ENCODE results near the gene TRMT2B.
"Not testable (repeated sequence)": the region's sequence is repeated elsewhere in the genome, so short reads cannot be mapped to it uniquely, and the experiment has no call there.

DNA sequence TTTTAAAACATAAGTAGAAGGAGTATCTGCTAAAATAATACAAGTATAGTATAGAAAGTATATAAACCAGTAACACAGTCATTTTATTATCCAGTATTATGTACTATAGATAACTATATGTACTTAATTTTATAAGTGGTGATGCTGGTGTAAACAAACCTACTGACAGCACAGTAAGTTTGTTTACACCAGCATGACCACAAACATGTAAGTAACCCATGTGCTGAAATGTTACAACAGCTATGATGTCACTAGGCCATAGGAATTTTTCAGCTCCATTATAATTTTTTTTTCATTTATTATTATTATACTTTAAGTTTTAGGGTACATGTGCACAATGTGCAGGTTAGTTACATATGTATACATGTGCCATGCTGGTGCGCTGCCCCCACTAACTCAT, 39.9 kb downstream of the TRMT2B start:
- TF ChIP-seq, protein P1, sequence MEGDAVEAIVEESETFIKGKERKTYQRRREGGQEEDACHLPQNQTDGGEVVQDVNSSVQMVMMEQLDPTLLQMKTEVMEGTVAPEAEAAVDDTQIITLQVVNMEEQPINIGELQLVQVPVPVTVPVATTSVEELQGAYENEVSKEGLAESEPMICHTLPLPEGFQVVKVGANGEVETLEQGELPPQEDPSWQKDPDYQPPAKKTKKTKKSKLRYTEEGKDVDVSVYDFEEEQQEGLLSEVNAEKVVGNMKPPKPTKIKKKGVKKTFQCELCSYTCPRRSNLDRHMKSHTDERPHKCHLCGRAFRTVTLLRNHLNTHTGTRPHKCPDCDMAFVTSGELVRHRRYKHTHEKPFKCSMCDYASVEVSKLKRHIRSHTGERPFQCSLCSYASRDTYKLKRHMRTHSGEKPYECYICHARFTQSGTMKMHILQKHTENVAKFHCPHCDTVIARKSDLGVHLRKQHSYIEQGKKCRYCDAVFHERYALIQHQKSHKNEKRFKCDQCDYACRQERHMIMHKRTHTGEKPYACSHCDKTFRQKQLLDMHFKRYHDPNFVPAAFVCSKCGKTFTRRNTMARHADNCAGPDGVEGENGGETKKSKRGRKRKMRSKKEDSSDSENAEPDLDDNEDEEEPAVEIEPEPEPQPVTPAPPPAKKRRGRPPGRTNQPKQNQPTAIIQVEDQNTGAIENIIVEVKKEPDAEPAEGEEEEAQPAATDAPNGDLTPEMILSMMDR (IDR thresholded peaks at IDR 0.05 in 4 of 5, conservative IDR thresholded peaks at IDR 0.05 in 1 of 5) = not testable (repeated sequence)
- TF ChIP-seq POLR2A (IDR thresholded peaks at IDR 0.05) = not testable (repeated sequence)

Measured in gastrocnemius medialis (tissue), 4 donors.